GM21825 (cell line): ENCODE measurements around the gene TUB.

Source experiments
- ATAC-seq: cut with Tn5 transposase; IDR thresholded peaks from one replicate; pipeline ENCODE4 v1.9.1; 2021; ENCODE audit warnings: mild to moderate bottlenecking, moderate library complexity; ENCODE audit not compliant: unreplicated experiment

TUB gene

GRCh38 chr11:8080674-8081590 is at the start of gene TUB:
TUB (plus strand) TSS chr11:8081211; CDS start chr11:8081511, 300 bp downstream.
- no peak for ATAC-seq

DNA sequence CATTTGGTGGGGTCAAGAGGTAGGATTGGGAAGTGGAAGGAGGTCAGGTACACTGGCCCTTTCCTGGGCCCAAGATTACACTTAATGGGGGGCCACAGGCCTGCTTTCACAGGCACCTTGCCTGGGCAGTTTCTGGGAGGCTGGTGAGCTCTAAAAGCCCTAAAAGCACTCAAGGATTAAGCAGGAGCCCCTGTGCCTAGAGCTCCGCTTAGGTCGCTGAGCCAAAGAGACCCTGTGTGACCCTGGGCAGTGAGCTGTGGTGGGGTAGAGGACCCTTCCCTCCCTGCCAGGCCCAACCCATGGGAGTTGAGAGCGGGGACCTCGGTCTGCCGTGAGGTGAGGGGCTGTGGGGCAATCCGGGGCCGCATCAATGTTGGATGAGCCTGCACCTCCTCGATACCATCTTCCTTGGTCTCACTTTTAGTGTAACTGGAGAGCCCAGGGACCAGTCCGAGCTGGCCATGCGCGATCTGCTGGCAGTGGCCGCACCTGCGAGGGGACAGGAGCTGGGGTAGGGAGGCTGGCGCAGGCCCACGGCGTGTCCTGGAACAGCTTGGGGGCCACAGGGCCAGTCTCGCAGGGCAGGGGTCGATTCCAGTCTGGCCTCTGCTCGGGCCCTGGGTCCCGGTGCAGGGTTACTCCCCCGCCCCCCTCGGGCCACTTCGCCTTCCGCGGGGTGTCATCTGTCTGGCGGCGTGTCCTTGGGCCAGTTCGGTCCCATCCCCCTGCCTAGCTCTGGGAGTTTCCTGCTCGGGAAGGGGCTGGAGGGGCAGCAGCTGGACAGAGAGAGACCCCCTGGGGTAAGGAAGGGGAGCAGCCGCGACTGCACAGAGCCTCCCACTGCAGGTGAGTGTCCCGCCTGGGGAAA is 49.5 kb upstream of the TUB start:
- ATAC-seq: no peak

DNA sequence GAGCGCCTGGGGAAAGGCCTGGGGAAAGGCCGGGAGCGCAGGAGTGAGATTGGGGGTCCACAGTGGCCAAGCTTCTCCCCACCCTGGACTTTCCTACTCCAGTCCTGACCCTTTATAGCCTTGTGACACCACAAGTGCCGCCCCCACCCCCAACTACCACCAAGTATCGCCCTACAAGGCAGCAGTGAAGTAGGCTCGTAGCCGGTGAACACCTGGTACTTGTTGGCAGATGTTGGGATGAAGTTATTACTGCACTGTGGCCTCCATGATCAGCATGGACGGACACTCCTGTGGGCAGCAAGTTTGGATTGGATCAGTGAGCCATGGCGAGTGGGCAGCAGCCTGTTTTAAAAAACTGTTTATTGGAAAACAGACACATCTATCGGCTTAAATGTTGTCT is 48.9 kb upstream of the TUB start:
- ATAC-seq: no peak

GRCh38 chr11:8032576-8033304 is 48.3 kb upstream of the TUB start:
- no peak for ATAC-seq

DNA sequence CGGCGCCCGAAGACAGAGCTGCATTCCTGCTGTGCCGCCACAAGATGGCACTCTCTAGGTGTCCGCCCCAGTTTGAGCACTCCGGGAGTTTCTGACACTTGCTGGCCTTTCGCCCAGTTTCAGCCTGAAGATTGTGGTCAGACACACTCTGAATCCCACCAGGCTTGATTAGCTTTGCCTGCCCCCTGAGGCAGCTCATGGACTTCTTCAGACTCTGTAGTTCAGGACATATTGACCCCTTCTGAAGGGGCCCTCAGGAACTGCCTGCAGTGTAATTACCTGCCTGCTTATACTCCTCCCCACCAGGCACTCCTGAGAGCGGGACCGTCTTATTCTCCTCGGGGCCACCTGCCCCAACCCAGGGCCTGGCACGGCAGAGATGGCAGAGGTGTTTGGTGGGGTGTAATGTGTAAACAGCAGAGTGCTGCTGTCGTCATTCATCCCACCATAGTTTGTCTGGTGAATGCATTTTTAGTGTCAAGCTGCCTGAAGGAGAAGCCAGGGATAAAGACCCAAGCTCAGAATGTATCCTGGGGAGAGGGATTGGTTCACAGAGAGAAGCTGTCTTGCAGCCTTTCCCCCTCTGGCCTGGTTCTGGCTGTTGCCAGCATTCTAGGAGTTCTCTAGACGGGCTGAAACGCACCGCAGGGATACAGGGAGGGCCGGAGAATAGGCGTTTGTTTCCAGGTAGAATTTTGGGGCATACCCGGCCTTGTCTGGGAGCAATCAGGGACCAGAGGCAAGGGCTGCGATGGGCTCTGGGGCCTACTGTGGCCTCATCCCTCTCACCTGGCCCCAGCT is 47.5 kb upstream of the TUB start:
- ATAC-seq: peak; percentile 66

DNA sequence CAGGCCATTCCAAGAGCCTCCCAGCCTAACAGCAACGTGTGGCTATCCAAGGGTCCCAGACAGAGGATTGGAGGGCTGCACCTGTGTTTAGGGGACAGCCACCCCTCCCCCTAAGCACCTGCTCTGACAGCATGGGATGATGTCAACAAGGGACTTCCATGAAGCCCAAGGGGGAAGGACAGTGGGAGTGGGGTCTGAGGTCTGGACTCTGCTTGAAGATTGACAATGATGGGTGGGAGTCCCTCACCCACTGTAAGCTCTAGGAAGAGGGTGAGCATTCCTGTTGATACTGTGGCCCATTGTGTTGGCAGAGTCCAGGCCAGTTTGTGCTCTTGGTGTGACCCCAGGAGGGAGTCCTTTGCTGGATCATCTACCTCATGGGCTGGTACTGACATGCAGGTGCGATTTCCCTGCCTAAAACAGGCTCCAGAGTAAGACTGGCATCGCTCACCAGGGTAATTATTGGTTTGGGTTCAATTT is 46.9 kb upstream of the TUB start:
- no peak for ATAC-seq

GRCh38 chr11:8034604-8035190 is 46.3 kb upstream of the TUB start:
- no peak for ATAC-seq

GRCh38 chr11:8035200-8035855 is 45.7 kb upstream of the TUB start:
- no peak for ATAC-seq

GRCh38 chr11:8036002-8036802 is 44.8 kb upstream of the TUB start:
- ATAC-seq: no peak

- ATAC-seq: no peak
These were observed 44.0 kb upstream of the TUB start for GRCh38 chr11:8036986-8037385.

- no peak for ATAC-seq
These were observed 42.6 kb upstream of the TUB start for GRCh38 chr11:8038393-8038792.

DNA sequence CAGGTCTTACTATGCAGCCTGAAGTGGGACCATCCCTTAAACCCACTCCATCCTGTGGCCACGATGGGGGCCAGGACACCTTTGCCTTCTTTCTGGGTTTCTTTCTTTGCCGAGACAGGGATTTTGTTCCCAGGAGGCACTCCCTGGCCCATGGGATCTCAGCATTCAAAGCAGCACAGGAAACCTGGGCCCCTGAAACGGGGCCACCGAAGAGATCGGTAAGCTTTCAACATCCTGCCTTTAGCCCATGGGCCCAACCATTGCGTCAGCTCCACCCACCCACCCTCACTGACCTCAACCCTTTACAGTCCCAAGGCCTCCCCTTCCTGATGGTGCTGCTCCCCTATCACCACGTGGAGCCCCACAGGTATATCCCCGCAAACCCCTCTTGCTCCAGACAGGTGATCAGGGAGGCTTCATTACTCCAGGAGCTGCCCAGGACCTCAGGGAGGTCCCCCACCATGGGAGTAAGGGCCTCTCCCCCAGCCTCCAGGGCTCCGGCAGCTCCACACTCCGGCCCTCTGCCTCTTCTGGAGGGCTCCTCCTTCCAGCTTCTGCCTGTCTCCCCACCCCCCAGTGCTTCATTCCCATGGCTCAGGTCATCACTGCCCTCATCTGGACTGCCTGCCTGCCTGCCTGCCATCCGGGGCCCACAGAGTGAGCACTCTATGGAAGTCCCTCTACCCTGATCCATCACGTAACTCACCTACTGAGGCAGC is 42.0 kb upstream of the TUB start:
- no peak for ATAC-seq

DNA sequence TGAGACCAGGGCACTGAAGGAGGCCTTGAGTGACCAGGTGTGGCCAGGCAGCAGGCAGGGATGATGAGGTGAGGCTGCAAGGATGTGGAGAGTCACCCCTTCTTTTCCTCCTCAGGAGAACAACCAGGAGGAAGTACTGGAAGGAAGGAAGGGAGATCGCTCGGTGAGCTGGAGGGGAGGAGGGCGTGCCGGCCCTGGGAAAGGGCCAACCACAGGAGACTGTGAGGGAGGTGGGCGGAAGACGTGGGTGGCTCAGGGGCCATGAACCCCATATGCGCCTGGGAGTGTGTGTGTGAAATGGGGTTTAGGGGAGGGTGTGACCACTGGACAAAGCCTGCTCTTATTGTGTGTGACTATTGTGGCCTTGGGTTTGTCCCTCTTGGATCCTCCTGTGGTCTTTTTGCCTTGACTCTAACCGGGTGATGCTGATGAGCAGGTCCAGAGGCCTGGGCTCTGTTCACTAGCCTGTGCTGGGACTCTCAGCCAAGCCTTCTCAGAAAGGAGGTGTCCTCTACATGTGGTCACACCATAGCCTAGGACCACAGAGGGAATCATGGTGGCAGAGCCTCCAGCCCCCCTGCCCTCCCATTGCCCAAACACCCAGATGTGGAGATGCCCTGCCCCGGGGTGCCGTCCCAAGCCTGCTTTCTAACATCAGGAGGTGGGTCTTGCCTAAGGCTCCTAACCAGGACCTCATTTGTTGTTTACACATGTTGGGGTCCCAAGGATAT is 41.3 kb upstream of the TUB start:
- no peak for ATAC-seq

DNA sequence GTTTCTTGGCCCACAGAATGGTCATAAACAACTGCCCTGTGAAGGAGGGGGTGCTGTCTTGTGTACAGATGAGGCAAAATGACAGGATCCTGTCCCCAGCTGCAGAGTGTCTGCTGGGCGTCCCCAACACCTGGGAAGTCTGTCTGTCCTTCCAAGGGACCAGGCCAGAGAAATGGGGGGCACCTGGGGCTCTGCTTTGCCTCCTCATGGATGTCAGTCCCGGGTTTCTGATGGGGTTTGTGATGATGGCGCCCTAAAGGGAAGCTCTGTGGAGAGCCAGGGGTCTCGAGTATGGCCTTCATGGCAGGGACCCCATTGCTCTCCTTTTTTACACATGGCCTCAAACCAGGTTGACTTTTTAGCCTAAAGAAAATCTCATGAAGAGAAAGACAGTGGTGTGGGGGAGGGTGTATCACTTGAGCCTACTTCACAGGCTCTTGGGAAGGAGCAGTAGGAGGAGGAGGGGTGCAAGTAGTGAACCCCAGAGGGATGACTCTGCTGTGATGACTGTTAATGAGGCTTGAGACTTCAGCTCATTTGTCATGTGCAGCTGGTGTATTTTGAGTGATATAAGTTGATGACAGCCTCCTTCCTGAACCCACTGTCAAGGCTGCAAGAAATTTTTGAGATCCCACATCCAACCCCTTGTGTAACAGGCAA is 40.6 kb upstream of the TUB start:
- ATAC-seq: no peak

- no peak for ATAC-seq
These were observed 40.1 kb upstream of the TUB start for GRCh38 chr11:8040921-8041285.

- no peak for ATAC-seq
These were observed 39.4 kb upstream of the TUB start for GRCh38 chr11:8041576-8041975.

DNA sequence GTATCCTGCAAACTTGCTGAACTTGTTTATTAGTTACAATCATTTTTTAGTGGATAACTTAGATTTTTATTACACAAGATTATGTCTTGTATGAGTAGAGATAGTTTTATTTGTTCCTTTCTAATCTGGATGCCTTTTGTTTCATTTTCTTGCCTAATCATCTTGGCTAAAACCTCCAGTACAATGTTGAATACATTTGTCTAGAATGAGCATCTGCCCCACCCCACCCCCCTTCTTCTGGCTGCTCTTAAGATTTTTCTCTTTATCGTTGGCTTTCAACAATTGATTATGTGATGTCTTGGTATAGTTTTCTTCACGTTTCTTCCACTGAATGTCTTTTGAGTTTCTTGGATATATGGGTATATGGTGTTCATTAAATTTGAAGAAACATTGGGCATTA is 37.3 kb upstream of the TUB start:
- no peak for ATAC-seq
